ENCODE measurements around the gene RNF220. TPM values are rescaled to one million over a fixed set of nuclear protein-coding genes. Genes with fewer than 3 reads are reported as not detected.

The RNF220 gene
- total and polyA plus RNA-seq, 9 of the 15 experiments (the other 6 are each of a cell fraction or from before 2014, with no cell fraction given), result 5.1 to 117 (median 66.9) TPM

- H3K9me3 ChIP-seq (replicated peaks; ENCODE audit: control insufficient read depth, insufficient read depth, low read depth, low read length), result no peaks in the 10 kb centered on the region
- no peaks in the 10 kb centered on the region for H3K9me1 ChIP-seq (ENCODE audit: control insufficient read depth, insufficient read depth, low read length)
- intact Hi-C loops (cut with micrococcal nuclease), result no loop called here
- no peak overlapping the region for H3K4me3 ChIP-seq
- no peak overlapping the region for H3K27ac ChIP-seq (ENCODE audit: extremely low read depth, low read depth, low read length)
- WGBS (ENCODE audit: insufficient coverage, low coverage, missing lambda C conversion rate), result 0% methylated on average over 1 of the region's 1 CpG
- no peaks in the 10 kb centered on the region for H3K36me3 ChIP-seq (ENCODE audit: control insufficient read depth, insufficient read depth, low read length)
- no peak for TF ChIP-seq ESRRB (CRISPR knock-in tag; IDR thresholded peaks at IDR 0.05; ENCODE audit: borderline replicate concordance)
- no peak for TF ChIP-seq MITF (IDR thresholded peaks at IDR 0.05)
- TF ChIP-seq, protein P1, sequence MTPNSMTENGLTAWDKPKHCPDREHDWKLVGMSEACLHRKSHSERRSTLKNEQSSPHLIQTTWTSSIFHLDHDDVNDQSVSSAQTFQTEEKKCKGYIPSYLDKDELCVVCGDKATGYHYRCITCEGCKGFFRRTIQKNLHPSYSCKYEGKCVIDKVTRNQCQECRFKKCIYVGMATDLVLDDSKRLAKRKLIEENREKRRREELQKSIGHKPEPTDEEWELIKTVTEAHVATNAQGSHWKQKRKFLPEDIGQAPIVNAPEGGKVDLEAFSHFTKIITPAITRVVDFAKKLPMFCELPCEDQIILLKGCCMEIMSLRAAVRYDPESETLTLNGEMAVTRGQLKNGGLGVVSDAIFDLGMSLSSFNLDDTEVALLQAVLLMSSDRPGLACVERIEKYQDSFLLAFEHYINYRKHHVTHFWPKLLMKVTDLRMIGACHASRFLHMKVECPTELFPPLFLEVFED (CRISPR knock-in tag; conservative IDR thresholded peaks at IDR 0.05), result no peak
- TF ChIP-seq ZNF347 (CRISPR knock-in tag; IDR thresholded peaks at IDR 0.05; ENCODE audit: low read depth), result no peak
- TF ChIP-seq ZNF253 (CRISPR knock-in tag; conservative IDR thresholded peaks at IDR 0.05), result no peak
- TF ChIP-seq ZMIZ1 (IDR thresholded peaks at IDR 0.05; ENCODE audit: low read depth in 2 of 2, low read length in 2 of 2), result no peak
- TF ChIP-seq ZNF224 (CRISPR knock-in tag; IDR thresholded peaks at IDR 0.05), result no peak
- TF ChIP-seq CREB3 (tag; conservative IDR thresholded peaks at IDR 0.05; ENCODE audit: low read depth), result no peak
- no peak for TF ChIP-seq HDAC1 (IDR thresholded peaks at IDR 0.05)
- FAIRE-seq (no peak), ATAC-seq (no peak), DNase-seq (ENCODE audit: extremely low read depth in 1 of 4, low spot score in 3 of 4) (no peak)
- H3K27me3 ChIP-seq (ENCODE audit: control insufficient read depth in 2 of 2, insufficient read depth in 2 of 2, low read length in 2 of 2), result peaks cover 25 to 29% of the 10 kb centered on the region in 2 experiments
- in situ Hi-C loops (cut with MboI), result no loop called here
- no peak overlapping the region for H2AFZ ChIP-seq (ENCODE audit: low read depth, low read length)
- POLR2A ChIA-PET, result interaction anchor here (0.6 to 0.7 kb wide), 2 partner anchors 7 to 378 kb away, joined by 3 to 4 read pairs; no protein-coding TSS in a partner anchor
- H3K9ac ChIP-seq (ENCODE audit: insufficient read depth in 1 of 2, low read depth in 2 of 2, low read length in 2 of 2), result no peak overlapping the region
- no peak overlapping the region for H3K4me2 ChIP-seq (ENCODE audit: insufficient read depth, low read length)
- no peaks in the 10 kb centered on the region for H3K4me1 ChIP-seq (replicated peaks in 1 of 2; ENCODE audit: control insufficient read depth in 2 of 2, insufficient read depth in 2 of 2, low read length in 2 of 2)
- CTCF ChIA-PET (ENCODE audit: low intra/inter-chr PET ratio), result no interaction called here
- H4K20me1 ChIP-seq (replicated peaks; ENCODE audit: control insufficient read depth, insufficient read depth, low read length), result no peaks in the 10 kb centered on the region
- no peaks in the 10 kb centered on the region for H3K79me2 ChIP-seq (ENCODE audit: control insufficient read depth, insufficient read depth, low read length)
- no TSS peak for BruUV-seq (replicated peaks)
Observed at GRCh38 chr1:44442791-44443190, 37.7 kb downstream of the RNF220 start.

All from K562 (cell line).